Epithelial cell of esophagus (primary cell): ENCODE data around the gene CD6.

Experiments
- DNase-seq: peaks from one replicate; pipeline ENCODE4 v3.0.0; 2010; ENCODE audit warnings: low read depth
- H3K4me3 ChIP-seq: 2 replicates; pipeline ENCODE4 v1.5.1; 2011; ENCODE audit warnings: mild to moderate bottlenecking, low read length, control low read depth
- CTCF ChIP-seq: IDR thresholded peaks from 2 replicates; pipeline ENCODE4 v1.5.1; 2011; ENCODE audit warnings: low read depth, mild to moderate bottlenecking, low read length, control low read depth, inconsistent platforms; ENCODE audit not compliant: insufficient read depth; ENCODE audit errors: missing control alignments

CD6 gene

GRCh38 chr11:60934790-60935605 is 36.5 kb upstream of the CD6 start:
- TF ChIP-seq CTCF: no peak
- DNase-seq: no peak
- H3K4me3 ChIP-seq: no peak overlapping the region

GRCh38 chr11:60935676-60936442 is 35.6 kb upstream of the CD6 start:
- TF ChIP-seq CTCF: no peak
- H3K4me3 ChIP-seq: no peak overlapping the region
- peak; percentile 45 for DNase-seq

GRCh38 chr11:60936467-60937143 is 34.9 kb upstream of the CD6 start:
- no peak for TF ChIP-seq CTCF
- H3K4me3 ChIP-seq: no peak overlapping the region
- DNase-seq: no peak

GRCh38 chr11:60937144-60937527 is 34.3 kb upstream of the CD6 start:
- no peak for DNase-seq
- no peak overlapping the region for H3K4me3 ChIP-seq
- TF ChIP-seq CTCF: no peak

- DNase-seq: no peak
Measured at GRCh38 chr11:60937811-60938210, 33.7 kb upstream of the CD6 start.

GRCh38 chr11:60938500-60938899 is 33.0 kb upstream of the CD6 start:
- H3K4me3 ChIP-seq: no peak overlapping the region
- TF ChIP-seq CTCF: no peak
- DNase-seq: no peak

More at GRCh38 chr11:60937811-60938210, 33.7 kb upstream of the CD6 start:
- H3K4me3 ChIP-seq: no peak overlapping the region
- TF ChIP-seq CTCF: no peak
